Sigmoid colon (tissue), 4 donors: Measurements from ENCODE around the gene DRGX.

Source experiments
- EP300 ChIP-seq, 4 donors: sonication (generic); formaldehyde crosslinking; IDR thresholded peaks; one replicate each; pipeline ENCODE4 v1.6.1; 2017; ENCODE audit warnings: antibody characterized with exemption in 4 of 4
- POLR2A ChIP-seq, 2 donors: fragments of 450-650 bp; IDR thresholded peaks; one replicate each; pipeline ENCODE4 v1.6.1; 2016; ENCODE audit warnings: antibody characterized with exemption in 2 of 2, mild to moderate bottlenecking in 2 of 2, moderate library complexity in 2 of 2
- TF ChIP-seq, protein P1 (sequence below), 4 experiments: fragments of 450-650 bp in 3 of 4; fragments of 200-600 bp in 1 of 4; IDR thresholded peaks; one replicate each; pipeline ENCODE4 v1.5.1; 2016 to 2019; ENCODE audit warnings: antibody characterized with exemption in 4 of 4, mild to moderate bottlenecking in 3 of 4, moderate library complexity in 2 of 4

DNA sequence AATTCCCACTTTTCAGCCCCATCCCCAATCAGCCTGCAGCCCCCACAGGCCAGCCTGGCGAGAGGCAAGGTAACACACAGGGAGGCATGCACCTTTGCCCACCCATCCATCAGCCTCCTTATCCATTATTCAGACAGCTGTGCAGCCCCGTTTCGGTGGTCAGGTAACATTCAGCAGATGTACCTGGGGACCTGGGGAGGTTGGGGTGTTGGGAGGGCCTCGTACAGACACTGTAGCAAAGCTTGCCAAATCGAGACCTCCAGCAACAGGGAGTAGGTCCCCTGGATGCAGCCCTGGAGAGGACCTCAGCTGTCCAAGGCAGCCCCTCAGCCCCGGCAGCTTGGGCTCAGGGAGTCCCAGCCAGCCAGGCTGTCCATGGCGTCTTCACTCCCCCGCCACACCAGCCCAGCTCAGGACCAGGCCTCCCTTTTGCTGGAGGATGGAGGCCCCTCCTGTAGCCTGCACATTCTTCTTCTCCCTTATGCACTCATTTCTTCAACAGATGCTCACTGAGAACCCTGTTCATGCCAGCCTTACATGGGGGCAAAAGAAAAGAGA lies 8.5 kb upstream of the DRGX start:
- TF ChIP-seq, protein P1, sequence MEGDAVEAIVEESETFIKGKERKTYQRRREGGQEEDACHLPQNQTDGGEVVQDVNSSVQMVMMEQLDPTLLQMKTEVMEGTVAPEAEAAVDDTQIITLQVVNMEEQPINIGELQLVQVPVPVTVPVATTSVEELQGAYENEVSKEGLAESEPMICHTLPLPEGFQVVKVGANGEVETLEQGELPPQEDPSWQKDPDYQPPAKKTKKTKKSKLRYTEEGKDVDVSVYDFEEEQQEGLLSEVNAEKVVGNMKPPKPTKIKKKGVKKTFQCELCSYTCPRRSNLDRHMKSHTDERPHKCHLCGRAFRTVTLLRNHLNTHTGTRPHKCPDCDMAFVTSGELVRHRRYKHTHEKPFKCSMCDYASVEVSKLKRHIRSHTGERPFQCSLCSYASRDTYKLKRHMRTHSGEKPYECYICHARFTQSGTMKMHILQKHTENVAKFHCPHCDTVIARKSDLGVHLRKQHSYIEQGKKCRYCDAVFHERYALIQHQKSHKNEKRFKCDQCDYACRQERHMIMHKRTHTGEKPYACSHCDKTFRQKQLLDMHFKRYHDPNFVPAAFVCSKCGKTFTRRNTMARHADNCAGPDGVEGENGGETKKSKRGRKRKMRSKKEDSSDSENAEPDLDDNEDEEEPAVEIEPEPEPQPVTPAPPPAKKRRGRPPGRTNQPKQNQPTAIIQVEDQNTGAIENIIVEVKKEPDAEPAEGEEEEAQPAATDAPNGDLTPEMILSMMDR (IDR thresholded peaks at IDR 0.05): no peak
- TF ChIP-seq POLR2A (IDR thresholded peaks at IDR 0.05) (no peak), EP300 (IDR thresholded peaks at IDR 0.05) (no peak)
